Astrocyte of the cerebellum (primary cell): Measurements from ENCODE around the gene NR2F1-AS1.
"Not testable (repeated sequence)": the region's sequence is repeated elsewhere in the genome, so short reads cannot be mapped to it uniquely, and the experiment has no call there.

Experiments used
- DNase-seq: peaks from one replicate; pipeline ENCODE4 v3.0.0-alpha.2; 2011; ENCODE audit warnings: low read depth
- H3K4me3 ChIP-seq: 2 replicates; pipeline ENCODE4 v1.5.1; 2011; ENCODE audit warnings: mild to moderate bottlenecking, low read depth, low read length, moderate library complexity
- CTCF ChIP-seq: IDR thresholded peaks from 2 replicates; pipeline ENCODE4 v1.5.1; 2012; ENCODE audit warnings: low read length, low read depth, moderate library complexity, mild to moderate bottlenecking; ENCODE audit errors: missing control alignments
- in situ Hi-C: cut with HindIII; loops from 2 replicates; pipeline ENCODE4 v1.10.0; 2017; ENCODE audit warnings: low sequenced_read_pairs

The NR2F1-AS1 gene

DNA sequence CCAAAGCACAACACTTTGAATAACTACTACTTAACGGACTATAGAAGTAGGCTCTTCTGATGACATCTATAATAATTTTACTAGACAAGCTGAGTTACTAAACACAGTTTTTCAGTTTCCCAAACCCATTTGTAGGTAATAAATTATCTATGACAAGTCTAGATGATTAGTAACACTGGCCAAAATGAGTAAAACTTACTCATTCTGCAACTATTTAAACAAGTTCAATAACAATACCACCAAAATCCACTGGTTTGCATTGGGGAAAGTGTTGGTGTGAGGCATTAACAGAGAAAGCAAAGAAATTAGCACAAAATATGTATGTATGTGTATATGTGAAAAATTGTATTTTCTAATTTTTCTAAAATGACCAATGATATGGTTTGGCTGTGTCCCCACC is 119.3 kb downstream of the NR2F1-AS1 start:
- peak; percentile 9 for DNase-seq
- no peak for TF ChIP-seq CTCF
- no peak overlapping the region for H3K4me3 ChIP-seq
- in situ Hi-C loops: no loop called here

DNA sequence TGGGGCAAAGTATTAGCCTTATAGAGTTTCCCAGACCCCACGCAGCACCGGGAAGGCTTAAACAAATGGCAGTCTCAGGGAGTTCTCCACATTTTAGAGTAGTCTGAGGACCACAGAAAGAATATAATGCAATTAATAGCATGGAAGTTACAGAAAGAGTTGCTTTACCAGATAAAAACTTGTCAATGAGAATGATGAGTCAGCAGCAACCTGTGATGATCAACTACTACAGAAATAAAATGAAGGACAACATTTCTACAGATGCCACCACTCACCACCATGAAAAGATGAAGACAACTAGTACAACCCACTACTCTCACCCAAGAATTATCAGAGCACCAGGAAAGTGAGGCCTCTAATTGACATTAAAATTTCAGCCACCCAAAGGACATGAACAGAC is 120.7 kb downstream of the NR2F1-AS1 start:
- no peak for TF ChIP-seq CTCF
- DNase-seq: no peak
- in situ Hi-C loops: no loop called here

GRCh38 chr5:93456796-93457195 is 124.2 kb downstream of the NR2F1-AS1 start:
- H3K4me3 ChIP-seq, in situ Hi-C loops, DNase-seq: not testable (repeated sequence)

More for the DNA sequence above, 120.7 kb downstream of the NR2F1-AS1 start:
- H3K4me3 ChIP-seq: no peak overlapping the region

DNA sequence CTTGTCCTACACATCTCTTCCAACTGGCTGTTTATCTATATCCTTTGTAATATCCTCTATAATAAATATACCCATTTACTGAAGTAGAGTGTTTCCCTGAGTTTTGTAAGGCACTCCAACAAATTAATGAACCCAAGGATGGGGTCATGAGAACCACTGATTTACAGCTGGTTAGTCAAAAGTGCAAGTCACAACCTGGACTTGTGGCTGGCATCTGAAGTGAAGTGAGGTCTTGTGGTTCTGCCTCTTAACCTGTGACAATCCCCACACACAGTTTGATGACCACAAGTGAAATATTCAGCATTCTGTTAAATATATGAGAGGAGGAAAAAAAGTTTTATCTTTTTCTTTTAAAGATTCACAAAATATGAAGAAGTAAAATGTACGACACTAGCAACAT is 126.1 kb downstream of the NR2F1-AS1 start:
- no peak for TF ChIP-seq CTCF
- in situ Hi-C loops: no loop called here
- H3K4me3 ChIP-seq: no peak overlapping the region
- peak; percentile 15 for DNase-seq

DNA sequence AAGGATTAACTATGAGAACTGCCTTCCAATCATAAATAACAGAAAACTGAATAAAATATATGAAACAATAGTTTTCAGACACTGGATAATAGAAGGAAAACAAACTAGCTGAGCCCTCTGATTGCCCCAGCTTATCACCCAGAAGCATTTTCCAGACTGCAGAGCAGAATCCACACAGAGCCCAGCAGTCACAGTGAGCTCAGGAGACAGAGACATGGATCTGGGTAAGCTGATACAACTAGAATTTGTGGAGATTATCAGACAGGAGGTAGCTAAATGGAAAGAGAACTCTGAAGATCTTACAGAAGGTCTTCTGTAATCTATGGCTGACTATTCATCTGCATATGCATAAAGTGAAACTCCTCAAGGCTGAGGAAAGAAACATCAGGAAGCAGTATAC is 128.8 kb downstream of the NR2F1-AS1 start:
- in situ Hi-C loops: no loop called here
- no peak for DNase-seq
- no peak for TF ChIP-seq CTCF
- no peak overlapping the region for H3K4me3 ChIP-seq

DNA sequence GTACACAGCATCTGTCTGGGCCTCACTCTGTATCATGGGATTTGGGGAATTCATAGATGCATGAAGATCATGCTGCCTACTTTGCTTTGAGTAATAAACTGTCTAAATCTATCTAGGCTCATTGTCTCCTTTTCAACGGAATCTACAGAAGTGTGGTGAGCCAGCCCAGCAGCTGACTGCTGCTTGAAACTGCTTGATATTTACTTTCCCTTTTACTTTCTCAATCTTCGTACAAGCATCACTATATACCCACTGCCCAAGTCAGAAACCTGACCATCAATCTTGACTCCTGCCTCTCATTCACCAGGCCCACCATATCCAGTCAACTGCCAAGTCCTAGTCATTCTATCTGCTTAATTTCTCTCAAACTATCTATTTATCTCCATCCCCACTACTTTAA is 142.9 kb downstream of the NR2F1-AS1 start:
- in situ Hi-C loops: no loop called here
- no peak for DNase-seq
- no peak for TF ChIP-seq CTCF
- H3K4me3 ChIP-seq: no peak overlapping the region

DNA sequence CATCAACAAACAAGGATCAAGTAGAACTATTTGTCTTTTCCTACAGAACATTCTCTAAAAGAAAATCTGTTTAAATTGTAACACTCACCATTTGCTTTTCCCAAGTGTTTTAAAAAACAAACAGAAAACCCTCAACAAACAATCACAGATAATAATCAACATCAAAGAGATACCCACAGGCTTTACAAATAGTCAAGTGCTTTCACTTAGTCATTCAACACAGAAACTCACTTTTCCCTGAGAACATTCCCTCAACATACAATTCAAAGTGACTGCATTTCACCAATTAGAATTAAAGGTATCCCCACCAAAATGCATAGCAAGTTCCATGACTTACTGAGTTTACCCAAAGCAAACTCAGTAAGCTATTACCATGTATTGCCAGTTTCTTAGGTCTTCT is 144.9 kb downstream of the NR2F1-AS1 start:
- no peak overlapping the region for H3K4me3 ChIP-seq
- no peak for TF ChIP-seq CTCF
- no peak for DNase-seq
- in situ Hi-C loops: no loop called here
